DMS114 treated with DMSO at 0.1 percent for 48 hours (cell line): ENCODE data around the gene AGPAT1.
"Not testable (repeated sequence)": the region's sequence is repeated elsewhere in the genome, so short reads cannot be mapped to it uniquely, and the experiment has no call there.

ENCODE experiments used
- DNase-seq: peaks from one replicate; lab custom pipeline; 2025; ENCODE audit not compliant: unreplicated experiment; lab: John Stamatoyannopoulos, UW

AGPAT1 gene

GRCh38 chr6:32200711-32201475 lies 25.0 kb upstream of the AGPAT1 start:
- no peak for DNase-seq

GRCh38 chr6:32198866-32199265 lies 23.0 kb upstream of the AGPAT1 start:
- no peak for DNase-seq

GRCh38 chr6:32198345-32198696 lies 22.4 kb upstream of the AGPAT1 start:
- DNase-seq: no peak

- DNase-seq: no peak
These were observed 21.1 kb upstream of the AGPAT1 start for GRCh38 chr6:32196682-32197616.

GRCh38 chr6:32195902-32196681 lies 20.2 kb upstream of the AGPAT1 start:
- peak; percentile 69 for DNase-seq

GRCh38 chr6:32195652-32195901 lies 19.7 kb upstream of the AGPAT1 start:
- DNase-seq: peak; percentile 99

- peak; percentile 81 for DNase-seq
These were observed 19.2 kb upstream of the AGPAT1 start for GRCh38 chr6:32194825-32195651.

GRCh38 chr6:32194388-32194787 lies 18.5 kb upstream of the AGPAT1 start:
- no peak for DNase-seq

- not testable (repeated sequence) for DNase-seq
These were observed 17.2 kb upstream of the AGPAT1 start for GRCh38 chr6:32193096-32193495.

- no peak for DNase-seq
These were observed 16.7 kb upstream of the AGPAT1 start, which contains the start of gene GPSM3 for GRCh38 chr6:32192608-32193039. GPSM3 (minus strand) TSS chr6:32192643; CDS start chr6:32192513, 130 bp downstream.

- DNase-seq: no peak
These were observed 16.1 kb upstream of the AGPAT1 start for GRCh38 chr6:32191696-32192607.

- no peak for DNase-seq
These were observed 15.2 kb upstream of the AGPAT1 start for GRCh38 chr6:32190911-32191677.

- DNase-seq: peak; percentile 87
These were observed 14.4 kb upstream of the AGPAT1 start, which contains the start of gene PBX2 for GRCh38 chr6:32190054-32190851. PBX2 (minus strand) TSS chr6:32190202; CDS start chr6:32189915, 287 bp downstream.

- DNase-seq: no peak
These were observed 13.8 kb upstream of the AGPAT1 start for GRCh38 chr6:32189742-32190053.

GRCh38 chr6:32189069-32189741 lies 13.3 kb upstream of the AGPAT1 start:
- no peak for DNase-seq

GRCh38 chr6:32188381-32189068 lies 12.6 kb upstream of the AGPAT1 start:
- no peak for DNase-seq
